Measurements from ENCODE around the gene TMEM269. TPM values are rescaled to one million over a fixed set of nuclear protein-coding genes. Genes with fewer than 3 reads are reported as not detected.
A peak's percentile ranks its signal among the peaks of the same experiment; 100 is the strongest.

Gene TMEM269
- total RNA-seq, 4 donors from 2014 or later, result 0.12 TPM; not detected in 3

DNA sequence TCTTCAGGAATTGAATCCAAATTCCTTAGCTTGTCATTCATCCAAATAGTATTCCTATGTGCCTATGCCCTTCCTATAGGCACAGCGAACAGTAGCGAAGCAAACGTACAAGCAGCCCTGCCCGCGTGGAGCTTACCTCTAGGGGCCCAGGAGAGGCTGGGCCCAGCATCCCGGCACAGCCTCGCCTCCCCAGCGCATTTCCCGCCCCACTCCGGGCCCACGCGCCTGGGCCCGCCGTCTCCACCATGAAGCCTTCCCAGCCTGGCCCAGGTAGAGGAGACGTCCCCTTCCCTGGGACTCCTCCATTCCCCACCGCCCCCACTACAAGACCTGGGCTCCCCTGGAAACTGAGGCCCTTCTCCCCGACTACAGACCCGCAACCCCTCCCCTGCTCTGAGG lies 245 bp upstream of the TMEM269 start:
- no peak for ATAC-seq
- WGBS, 2 donors (ENCODE audit: low coverage in 1 of 2), result no CpG with 5 or more reads among the region's 18 CpGs
- TF ChIP-seq, protein P1, sequence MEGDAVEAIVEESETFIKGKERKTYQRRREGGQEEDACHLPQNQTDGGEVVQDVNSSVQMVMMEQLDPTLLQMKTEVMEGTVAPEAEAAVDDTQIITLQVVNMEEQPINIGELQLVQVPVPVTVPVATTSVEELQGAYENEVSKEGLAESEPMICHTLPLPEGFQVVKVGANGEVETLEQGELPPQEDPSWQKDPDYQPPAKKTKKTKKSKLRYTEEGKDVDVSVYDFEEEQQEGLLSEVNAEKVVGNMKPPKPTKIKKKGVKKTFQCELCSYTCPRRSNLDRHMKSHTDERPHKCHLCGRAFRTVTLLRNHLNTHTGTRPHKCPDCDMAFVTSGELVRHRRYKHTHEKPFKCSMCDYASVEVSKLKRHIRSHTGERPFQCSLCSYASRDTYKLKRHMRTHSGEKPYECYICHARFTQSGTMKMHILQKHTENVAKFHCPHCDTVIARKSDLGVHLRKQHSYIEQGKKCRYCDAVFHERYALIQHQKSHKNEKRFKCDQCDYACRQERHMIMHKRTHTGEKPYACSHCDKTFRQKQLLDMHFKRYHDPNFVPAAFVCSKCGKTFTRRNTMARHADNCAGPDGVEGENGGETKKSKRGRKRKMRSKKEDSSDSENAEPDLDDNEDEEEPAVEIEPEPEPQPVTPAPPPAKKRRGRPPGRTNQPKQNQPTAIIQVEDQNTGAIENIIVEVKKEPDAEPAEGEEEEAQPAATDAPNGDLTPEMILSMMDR (IDR thresholded peaks at IDR 0.05), result no peak
- TF ChIP-seq POLR2A (IDR thresholded peaks at IDR 0.05) (no peak), EP300 (IDR thresholded peaks at IDR 0.05) (no peak), POLR2AphosphoS5 (IDR thresholded peaks at IDR 0.05) (no peak)
- H3K27ac ChIP-seq, result peak overlapping the region in 1 of 4 donors; percentile 20
- H3K4me3 ChIP-seq, result peak overlapping the region in 1 of 2 donors; percentile 53
- no peaks in the 10 kb centered on the region for H3K9me3 ChIP-seq
- no peaks in the 10 kb centered on the region for H3K27me3 ChIP-seq
- peaks cover 0 to 14% (median 4%) of the 10 kb centered on the region in 3 donors for H3K4me1 ChIP-seq
- H3K36me3 ChIP-seq, result peaks cover 0 to 33% of the 10 kb centered on the region in 2 donors

DNA sequence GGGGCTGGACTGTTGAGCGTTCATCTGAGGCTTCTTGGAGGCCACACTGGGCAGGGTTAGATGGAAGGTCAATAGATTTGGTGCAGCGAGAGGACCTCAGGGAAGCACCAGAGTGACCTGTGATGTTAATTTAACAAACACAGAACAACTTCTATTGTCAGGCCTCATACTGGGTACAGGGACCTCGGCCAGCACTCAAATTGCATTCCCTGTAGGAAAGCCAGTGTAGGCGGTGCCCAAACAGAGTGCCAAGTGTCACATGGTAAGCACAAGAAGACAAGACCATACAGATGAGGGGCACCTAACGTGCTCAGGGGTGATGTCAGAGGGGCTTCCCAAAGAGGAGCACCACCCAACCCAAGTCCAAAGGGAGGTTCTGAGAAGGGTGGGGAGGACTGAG lies 1.3 kb downstream of the TMEM269 start:
- WGBS, 2 donors (ENCODE audit: low coverage in 1 of 2), result 90% methylated on average over 3 to 4 of the region's 5 CpGs
- no peak for TF ChIP-seq POLR2AphosphoS5 (IDR thresholded peaks at IDR 0.05)
- TF ChIP-seq, protein P1 (IDR thresholded peaks at IDR 0.05), result no peak
- TF ChIP-seq EP300 (IDR thresholded peaks at IDR 0.05), result no peak
- no peak for TF ChIP-seq POLR2A (IDR thresholded peaks at IDR 0.05)
- no peaks in the 10 kb centered on the region for H3K27me3 ChIP-seq
- peaks cover 0 to 14% (median 4%) of the 10 kb centered on the region in 3 donors for H3K4me1 ChIP-seq
- ATAC-seq, result no peak
- H3K27ac ChIP-seq, result no peak overlapping the region
- H3K36me3 ChIP-seq, result peaks cover 0 to 19% of the 10 kb centered on the region in 2 donors
- H3K9me3 ChIP-seq, result no peaks in the 10 kb centered on the region
- H3K4me3 ChIP-seq, result no peak overlapping the region

DNA sequence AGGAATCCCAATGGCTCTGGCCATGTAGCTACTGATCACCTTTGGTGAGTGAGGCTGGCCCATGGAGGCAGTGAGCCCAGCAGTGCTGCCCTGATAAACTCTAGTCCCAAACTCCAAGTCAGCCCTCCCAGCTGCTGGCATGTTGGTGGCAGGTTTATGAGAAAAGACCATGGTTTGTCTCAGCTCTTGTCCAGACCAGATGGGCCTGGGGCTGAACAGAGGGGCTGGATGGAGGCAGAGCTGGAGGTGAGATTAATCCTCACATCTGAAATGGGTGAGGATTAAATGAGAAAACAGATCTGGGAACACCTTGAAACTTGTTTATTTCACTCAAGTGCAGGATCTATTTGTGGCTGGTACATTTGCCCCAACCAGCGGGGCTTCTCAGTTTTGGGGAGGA lies 3.2 kb downstream of the TMEM269 start:
- TF ChIP-seq EP300 (IDR thresholded peaks at IDR 0.05) (no peak), POLR2A (IDR thresholded peaks at IDR 0.05) (no peak), POLR2AphosphoS5 (IDR thresholded peaks at IDR 0.05) (no peak)
- TF ChIP-seq, protein P1 (IDR thresholded peaks at IDR 0.05), result no peak
- H3K36me3 ChIP-seq, result no peaks in the 10 kb centered on the region
- no peaks in the 10 kb centered on the region for H3K9me3 ChIP-seq
- H3K4me1 ChIP-seq, result peaks cover 0 to 14% (median 4%) of the 10 kb centered on the region in 3 donors
- no peak overlapping the region for H3K4me3 ChIP-seq
- no peak for ATAC-seq
- H3K27me3 ChIP-seq, result no peaks in the 10 kb centered on the region
- no peak overlapping the region for H3K27ac ChIP-seq
- WGBS, 2 donors (ENCODE audit: low coverage in 1 of 2), result 100% methylated on average over 1 of the region's 1 CpG; no CpG with 5 or more reads in 1 of the 2 donors

DNA sequence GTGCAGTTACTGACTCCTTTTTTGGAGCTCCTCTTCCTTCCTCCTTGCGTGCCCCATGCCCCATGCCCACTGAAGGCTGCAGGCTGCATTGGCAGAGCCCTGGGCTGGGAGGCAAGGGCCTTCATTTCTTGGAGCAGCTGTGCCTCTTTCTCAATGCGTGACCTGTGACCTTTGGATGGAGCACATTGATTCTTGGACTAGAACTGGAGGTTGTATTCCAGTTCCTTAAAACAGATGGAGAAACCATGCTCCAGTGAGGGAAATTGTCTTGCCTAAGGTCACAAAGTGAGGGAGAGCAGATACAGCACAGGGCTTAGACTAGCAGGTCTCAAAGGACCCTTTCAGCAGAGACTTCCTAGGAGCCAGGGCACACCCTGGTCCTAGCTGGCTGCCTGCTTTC lies 9.0 kb downstream of the TMEM269 start:
- Histone ChIP-seq H3K27ac (no peak overlapping the region), H3K27me3 (no peaks in the 10 kb centered on the region), H3K36me3 (no peaks in the 10 kb centered on the region), H3K4me1 (peaks cover 0 to 4% (median 0%) of the 10 kb centered on the region in 3 donors), H3K4me3 (no peak overlapping the region), H3K9me3 (no peaks in the 10 kb centered on the region)
- no CpG with 5 or more reads among the region's 2 CpGs for WGBS, 2 donors (ENCODE audit: low coverage in 1 of 2)
- TF ChIP-seq POLR2AphosphoS5 (IDR thresholded peaks at IDR 0.05) (no peak), EP300 (IDR thresholded peaks at IDR 0.05) (no peak), POLR2A (IDR thresholded peaks at IDR 0.05) (no peak)
- TF ChIP-seq, protein P1 (IDR thresholded peaks at IDR 0.05), result no peak
- peak; percentile 83 for ATAC-seq

DNA sequence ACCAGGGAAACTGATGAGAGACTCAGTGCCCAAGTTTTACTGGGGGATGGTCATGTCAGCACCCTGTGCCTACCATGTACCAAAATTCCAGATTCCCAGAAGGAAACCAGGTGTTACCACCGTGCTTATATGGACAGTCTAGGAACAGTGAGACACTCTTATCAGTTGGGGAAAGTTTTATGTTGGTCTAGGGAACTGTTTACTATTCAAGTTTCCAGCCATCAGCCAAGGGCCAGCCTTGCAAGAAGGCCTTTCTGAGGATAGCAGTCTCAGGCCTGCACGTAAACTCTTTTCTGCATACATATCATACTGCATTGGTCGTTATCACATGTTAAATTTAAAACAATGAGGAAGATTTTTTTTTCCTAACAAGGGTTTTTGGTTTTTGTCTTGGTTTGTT lies 12.6 kb downstream of the TMEM269 start:
- Histone ChIP-seq H3K27ac (no peak overlapping the region), H3K4me3 (no peak overlapping the region), H3K9me3 (no peaks in the 10 kb centered on the region), H3K4me1 (peaks cover 0 to 4% (median 0%) of the 10 kb centered on the region in 3 donors), H3K27me3 (no peaks in the 10 kb centered on the region), H3K36me3 (no peaks in the 10 kb centered on the region)
- ATAC-seq, result no peak
- WGBS, 2 donors (ENCODE audit: low coverage in 1 of 2), result 81 to 86% methylated on average over 2 to 3 of the region's 3 CpGs
- TF ChIP-seq EP300 (IDR thresholded peaks at IDR 0.05) (no peak), POLR2AphosphoS5 (IDR thresholded peaks at IDR 0.05) (no peak), POLR2A (IDR thresholded peaks at IDR 0.05) (no peak)
- TF ChIP-seq, protein P1 (IDR thresholded peaks at IDR 0.05), result no peak

All from gastroesophageal sphincter (tissue), 4 donors.